ENCODE results near the gene RELCH.

RELCH gene

DNA sequence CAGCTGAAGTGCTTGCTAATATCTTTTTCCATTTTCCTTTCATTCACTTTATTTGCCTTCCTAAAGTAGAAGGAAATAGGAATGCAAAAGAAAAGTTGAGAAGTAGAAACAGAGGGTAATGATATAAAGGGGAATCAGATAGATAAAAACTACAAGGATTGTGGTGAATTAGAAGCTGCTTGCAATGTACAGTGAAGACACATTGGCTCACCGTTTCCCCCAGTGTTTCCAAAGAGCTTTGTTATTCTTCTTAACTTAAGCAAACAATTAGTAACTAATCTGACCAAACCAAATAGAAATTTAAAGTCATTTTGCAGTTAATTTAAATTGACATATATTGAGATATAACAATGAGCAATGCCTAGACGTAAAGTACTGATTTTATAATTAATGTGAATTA is 63.4 kb downstream of the RELCH start:
- no peak for DNase-seq (ENCODE audit: low spot score)

DNA sequence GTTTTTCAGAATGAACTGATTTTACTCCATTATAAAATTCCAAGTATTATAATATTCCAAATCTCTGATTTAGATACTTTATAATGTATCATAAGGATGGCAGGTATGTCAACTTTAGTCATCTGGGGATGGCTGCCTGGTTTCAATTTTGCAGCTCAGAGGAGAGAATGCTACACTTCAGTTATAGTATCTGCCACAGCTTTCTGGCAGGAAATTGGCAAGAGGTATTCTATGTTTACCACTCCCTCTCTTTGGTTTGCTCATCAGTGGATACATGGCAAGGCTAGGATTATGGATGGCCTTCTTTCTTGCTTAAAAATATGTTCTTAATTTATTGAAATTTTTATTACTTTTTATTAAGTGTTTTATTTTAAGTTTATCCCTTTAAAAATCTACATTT is 71.0 kb downstream of the RELCH start:
- no peak for DNase-seq (ENCODE audit: low spot score)

DNA sequence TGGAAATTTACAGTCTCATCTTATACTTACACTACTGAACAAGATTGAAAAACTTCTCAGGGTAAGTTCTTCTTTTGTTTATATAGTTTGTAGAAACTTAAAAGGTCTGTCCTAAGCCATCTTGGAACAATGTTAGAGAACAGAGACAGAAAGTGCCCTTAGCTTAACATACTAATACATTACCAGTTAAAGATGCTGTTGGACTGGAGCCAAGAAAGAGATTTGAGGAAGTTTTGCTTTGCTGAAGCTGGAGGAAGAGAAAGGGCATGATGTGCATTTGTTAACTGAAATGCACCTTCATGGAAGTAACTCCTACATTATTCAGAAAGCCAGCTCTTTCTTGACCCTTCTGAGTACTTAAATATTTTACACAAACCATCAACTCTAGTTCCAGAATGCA is 71.6 kb downstream of the RELCH start:
- DNase-seq (ENCODE audit: low spot score): no peak

DNA sequence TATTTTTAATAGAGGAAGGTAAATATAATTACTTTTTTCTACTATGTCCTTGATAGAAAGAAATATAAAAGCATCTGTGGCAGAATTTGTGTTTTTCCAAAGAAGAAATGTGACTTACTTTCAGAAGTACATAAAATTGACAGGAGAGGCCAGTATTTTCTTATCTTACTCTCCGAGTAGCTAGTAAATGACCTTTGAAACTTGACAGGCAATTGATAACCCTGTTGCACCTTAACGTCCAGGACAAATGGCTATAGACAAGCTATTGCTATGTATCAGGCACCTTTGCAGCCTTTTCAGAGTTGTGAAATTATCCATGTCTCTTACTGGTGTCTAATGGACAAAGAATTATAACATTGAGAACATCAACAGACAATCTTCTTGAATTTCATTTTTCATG is 75.0 kb downstream of the RELCH start:
- DNase-seq (ENCODE audit: low spot score): no peak

DNA sequence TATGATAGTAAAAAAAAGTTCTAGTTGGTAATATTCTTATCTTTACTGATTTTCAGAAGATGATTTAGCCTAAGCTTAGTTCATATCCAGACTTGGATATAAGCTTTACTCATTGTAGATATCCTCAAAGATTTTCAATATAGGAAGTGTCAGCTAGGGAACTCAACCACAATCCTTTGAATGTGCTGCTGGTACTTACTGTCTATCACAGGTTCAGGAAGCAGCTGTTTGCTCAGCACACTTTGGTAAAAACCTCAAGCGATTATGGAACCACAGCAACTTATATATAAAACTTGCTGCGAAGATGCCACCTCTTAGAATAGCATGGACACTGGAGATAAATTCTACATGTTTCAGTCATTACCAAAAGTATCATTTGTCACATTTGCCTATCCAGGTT is 77.9 kb downstream of the RELCH start:
- no peak for DNase-seq (ENCODE audit: low spot score)

DNA sequence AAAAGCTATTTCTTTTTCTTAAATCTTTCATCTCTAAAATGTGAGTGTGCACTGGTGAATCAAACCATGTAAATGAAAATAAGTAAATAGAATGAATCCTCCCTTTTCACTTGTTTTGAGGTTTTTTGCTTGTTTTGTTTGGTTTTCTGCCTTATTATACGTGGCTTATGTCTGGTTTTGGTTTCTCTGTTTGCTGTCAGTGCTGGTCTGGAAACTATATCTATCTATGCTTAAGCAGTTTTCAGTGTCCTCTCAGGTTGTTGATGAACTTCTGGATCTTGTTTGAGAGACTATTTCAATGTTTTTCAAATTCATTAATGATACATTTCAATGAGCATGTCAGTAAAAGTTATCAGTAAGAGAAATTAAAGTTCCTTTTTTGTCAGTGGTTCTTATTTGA is 90.0 kb downstream of the RELCH start:
- no peak for DNase-seq (ENCODE audit: low spot score)

DNA sequence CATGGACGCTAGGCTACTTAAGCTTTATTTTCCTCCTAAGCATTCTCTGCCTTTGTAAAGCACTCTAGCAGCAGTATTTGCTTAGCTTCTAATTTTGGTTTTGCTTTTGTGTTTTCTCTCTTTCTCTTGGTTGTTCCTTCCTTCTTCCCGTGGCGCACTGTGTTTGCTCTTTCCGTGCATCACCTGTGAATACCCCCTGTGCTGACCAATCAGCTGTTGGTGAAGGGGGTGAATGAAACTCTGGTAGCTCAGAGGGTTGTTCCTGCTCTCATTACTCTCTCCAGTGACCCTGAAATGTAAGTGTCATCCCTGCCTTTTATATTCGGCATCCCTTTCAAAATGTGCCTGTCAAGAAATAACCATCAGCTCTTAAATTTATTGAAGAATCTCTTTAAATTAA is 92.5 kb downstream of the RELCH start:
- no peak for DNase-seq (ENCODE audit: low spot score)

DNA sequence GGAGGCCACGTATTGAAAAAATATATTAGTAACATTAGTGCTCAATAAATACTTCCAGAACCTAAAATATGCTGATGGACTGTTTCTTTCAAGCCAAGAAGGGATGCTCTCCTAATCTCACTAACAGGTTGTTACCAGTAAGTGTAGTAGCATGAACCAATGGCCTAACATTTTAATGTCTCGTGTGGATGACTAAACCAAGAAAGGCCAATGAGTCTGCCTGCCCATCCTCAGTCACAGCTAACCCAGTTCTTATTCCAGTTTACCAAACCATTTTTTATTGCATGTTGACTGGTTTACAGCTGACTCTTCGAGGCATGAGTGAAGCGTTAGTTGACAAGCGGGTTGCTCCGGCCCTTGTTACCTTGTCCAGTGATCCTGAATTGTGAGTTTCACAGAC is 93.0 kb downstream of the RELCH start:
- no peak for DNase-seq (ENCODE audit: low spot score)

DNA sequence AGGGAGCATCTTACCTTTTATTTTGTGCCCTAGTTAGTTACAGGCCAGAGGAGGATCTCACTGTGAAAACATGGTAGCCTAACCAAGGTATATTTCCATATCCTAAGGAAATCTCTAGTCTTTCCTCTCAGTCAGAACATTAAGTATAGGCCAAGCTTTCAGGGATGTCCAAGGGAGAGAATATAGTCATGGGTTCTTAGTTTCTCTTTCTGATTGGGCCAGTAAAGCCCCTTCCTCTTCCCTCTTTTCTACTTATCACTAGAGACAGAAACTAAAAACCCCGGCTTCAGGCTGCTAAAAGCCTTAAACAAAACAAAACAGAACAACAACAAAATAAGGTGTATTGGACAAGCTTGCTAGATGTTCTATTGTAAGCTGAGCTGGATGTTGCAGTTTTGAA is 93.7 kb downstream of the RELCH start:
- no peak for DNase-seq (ENCODE audit: low spot score)

DNA sequence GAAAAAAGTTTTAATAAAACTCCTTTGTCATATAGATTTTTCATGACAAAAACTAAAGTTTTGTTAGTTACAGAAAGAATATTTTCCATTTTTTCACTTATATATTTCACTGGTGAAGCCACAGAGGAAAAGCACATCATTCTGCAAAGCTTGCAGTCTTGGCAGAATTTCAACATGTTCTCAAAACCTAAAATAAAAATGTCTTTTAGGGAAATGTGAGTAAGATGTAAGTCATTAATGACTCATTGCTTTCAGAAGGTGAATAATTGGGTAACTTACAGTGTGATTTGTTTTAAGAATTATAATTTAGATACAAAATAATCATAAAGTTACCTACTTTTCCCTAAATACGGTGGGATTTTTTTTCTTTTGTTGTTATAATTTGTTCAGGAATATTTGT is 94.6 kb downstream of the RELCH start:
- DNase-seq (ENCODE audit: low spot score): no peak

DNA sequence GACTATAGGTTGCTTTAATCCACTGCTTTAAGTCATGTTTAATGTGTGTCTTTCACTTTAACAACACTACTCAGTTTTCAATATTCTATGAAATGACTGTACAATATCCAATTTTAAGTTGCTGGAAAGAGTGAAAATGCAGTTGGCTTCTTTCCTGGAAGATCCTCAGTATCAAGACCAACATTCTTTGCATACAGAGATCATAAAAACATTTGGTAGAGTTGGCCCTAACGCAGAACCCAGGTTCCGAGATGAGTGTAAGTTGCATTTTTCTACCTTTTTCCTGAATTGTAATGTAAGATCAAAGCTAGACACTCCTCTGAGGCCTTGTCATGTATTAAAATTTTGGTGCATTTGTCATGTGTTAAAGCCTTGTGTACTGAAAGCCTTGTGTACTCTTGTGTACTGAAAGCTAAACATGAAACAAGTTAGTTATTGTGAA is 95.2 kb downstream of the RELCH start:
- no peak for DNase-seq (ENCODE audit: low spot score)

DNA sequence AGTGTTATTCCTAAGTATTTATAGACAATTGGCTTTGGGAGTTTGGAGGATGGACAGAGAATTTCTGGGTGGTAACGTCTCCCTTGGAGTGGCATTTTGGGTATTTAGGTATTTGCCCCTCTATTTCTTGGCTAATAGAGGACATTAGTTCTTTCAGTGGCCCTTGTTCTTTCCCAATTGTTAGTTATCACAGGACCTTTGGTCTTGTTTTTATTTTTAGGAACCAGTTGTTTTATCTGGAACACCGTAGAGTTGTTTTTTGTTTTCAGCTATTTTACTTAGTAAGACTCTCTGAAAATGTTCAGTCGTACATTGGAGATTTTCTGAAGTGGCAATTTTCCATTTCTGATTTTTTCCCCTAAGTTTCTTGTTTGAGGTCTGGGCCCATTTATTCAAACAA is 97.6 kb downstream of the RELCH start:
- no peak for DNase-seq (ENCODE audit: low spot score)

DNA sequence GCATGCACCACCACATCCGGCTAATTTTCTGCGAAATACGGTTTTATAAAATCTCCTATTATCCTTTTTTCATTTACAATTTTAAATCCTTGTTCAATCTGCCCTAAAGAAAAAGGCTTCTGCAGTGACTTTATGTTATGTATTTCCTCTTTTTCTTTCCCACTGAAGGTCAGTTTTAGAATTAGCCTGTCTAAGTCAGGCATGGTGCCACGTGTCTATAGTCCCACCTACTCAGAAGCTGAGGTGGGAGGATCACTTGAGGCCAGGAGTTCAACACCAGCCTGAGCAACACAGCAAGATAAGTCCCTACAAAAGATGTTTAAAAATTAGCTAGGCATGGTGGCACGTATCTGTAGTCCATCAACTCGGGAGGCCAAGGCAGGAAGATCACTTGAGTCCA is 98.2 kb downstream of the RELCH start:
- DNase-seq (ENCODE audit: low spot score): no peak

DNA sequence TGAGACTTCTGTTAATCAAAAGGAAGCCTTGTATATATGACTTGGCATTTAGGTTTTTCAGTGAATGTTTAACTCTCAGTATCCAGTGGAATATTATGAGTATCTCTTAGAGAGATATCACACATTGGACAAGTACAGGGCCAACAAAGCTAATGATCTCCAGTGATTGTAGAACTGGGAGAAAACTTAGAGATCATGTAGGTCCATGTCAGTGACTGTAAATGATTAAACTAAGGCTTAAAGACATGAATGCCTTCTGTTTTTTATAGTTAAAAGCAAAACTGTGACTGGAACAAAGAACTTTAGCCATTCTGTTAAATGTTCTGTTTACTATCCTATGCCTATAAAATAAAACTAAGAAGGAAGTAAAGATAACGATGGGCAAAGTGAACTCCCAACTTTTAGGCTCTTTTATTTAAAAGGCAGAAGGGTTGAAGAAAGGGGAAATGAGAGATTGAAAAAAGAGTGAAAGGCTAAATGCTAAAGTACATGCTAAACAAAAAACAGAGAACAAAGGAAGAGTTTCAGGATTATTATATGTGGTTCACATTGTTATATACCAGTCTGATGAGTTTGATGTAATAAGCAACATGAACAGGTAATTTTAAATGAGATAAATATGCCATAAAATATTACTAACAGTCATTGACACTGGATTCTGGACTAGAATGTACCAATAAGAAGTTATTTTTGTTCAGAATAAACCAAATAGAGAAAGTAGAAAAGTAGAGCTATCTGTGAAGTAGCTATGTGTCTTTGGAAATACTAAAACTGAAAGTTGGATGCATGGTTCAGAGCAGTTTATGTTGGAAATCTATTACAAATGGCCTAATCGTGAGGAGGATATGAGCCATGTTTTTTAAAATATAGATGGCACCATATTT is 101.0 kb downstream of the RELCH start:
- no peak for DNase-seq (ENCODE audit: low spot score)

DNA sequence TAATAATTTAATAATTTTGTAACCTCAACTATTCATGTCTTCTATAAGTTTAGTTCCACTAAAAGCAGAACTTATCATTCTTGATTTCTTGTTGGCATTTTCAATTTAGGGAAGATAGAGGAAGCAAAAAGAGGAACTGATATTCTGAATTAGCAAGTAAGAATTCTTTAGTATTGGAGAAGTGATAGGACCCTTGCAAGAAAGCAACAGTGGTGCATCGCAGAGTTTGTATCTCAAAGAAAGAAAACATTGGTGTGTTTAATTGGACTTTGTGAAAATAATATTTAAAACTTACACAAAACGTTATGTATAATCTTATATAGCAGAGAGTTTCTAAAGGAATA is 101.6 kb downstream of the RELCH start:
- DNase-seq (ENCODE audit: low spot score): no peak

DNA sequence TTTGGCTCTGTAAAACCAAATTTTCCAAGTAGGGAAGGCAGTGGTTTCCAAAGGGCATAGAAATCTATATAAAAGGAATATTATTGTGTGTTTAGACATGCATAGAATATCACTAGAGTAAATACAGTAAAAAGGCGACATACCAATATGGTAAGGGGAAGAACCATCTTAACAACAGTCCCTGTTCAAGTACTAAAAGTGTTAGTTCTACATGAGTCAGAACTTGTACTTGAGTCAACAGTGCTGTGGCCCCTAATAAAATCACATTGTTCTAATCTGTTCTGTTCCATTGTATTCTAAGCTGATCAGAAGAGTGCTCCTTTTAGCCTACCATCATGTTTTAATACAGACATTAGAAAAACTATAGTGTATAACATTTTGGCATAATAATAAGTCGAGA is 102.0 kb downstream of the RELCH start:
- no peak for DNase-seq (ENCODE audit: low spot score)

DNA sequence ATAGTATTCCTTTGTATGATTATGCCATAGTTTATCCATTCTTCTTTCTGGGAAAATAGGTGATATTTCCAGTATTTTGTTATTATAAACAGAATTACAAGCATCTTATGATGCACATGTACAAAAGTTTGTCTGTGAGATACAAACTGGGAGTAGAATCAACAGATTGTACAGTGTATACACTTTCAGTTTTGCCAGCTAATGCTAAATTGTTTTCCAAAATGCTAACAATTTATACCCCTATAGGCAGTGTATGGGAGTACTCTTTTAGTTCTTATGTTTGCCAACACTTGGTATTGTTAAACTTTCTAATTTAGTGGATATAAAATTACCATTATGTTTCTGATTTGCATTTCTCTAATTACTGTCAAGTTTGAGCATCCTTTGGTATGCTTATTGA is 107.0 kb downstream of the RELCH start:
- DNase-seq (ENCODE audit: low spot score): no peak

DNA sequence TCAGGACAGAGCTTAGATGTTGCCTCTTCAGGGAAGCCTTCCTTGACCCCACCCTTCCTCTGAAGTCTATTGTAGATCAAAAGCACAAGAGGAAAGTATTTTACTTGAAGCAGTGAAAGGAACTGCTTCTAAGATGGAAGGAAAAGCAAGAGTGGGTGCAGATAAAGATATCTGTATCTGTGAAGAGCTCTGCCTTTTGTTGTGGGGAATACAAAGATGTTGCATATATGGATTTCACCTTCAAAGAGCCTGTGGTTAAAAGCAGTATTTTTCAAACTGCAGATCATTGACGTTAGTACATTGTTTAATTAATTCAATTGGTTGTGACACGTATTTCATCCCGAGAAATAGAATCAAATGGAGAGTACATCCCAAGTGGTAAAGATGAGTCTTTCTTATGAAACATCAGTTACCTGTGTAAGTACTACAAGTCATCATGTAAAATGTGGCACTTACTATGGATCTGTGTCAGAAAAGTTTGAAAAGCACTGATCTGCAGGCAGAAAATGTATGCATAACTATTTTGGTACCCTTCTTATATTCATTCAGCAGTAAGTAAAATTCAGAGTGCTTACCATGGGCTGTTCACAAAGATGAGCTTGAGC is 113.4 kb downstream of the RELCH start:
- DNase-seq (ENCODE audit: low spot score): no peak

DNA sequence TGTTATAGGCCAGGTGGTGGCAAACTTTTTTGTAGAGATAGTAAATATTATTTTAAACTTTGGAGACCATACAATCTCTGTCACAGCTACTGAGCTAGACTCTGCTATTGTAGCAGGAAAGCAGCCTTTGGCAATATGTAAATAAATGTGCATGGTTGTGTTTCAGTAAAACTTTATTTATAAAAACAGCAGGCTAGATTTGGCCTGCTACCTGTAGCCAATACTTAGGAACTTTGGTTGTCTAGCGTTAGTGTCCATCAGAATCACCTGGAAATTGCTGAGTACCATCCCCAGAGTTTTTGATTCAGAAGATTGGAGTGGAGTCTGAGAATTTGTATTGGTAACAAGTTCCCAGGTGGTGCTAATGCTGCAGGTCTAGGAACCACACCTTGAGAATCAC is 114.3 kb downstream of the RELCH start:
- DNase-seq (ENCODE audit: low spot score): no peak

DNA sequence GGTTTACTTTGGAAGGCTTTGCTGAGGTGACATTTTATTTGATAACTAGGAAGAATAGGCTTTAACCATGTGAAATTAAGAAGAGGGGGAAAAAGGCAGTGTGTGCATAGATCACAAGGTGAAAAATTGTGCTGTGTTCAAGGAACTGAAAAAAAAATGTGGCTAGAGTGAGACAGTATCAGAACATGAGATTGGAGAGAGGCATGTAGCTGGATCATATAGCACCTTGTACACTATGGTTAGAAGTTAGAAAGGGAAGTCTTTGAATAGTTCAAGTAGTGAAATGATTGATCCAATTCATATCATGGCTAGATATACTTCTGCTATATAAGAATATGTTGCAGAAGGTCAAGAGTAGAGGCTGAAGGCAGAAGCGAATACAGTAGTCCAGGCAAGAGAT is 125.8 kb downstream of the RELCH start:
- no peak for DNase-seq (ENCODE audit: low spot score)

DNA sequence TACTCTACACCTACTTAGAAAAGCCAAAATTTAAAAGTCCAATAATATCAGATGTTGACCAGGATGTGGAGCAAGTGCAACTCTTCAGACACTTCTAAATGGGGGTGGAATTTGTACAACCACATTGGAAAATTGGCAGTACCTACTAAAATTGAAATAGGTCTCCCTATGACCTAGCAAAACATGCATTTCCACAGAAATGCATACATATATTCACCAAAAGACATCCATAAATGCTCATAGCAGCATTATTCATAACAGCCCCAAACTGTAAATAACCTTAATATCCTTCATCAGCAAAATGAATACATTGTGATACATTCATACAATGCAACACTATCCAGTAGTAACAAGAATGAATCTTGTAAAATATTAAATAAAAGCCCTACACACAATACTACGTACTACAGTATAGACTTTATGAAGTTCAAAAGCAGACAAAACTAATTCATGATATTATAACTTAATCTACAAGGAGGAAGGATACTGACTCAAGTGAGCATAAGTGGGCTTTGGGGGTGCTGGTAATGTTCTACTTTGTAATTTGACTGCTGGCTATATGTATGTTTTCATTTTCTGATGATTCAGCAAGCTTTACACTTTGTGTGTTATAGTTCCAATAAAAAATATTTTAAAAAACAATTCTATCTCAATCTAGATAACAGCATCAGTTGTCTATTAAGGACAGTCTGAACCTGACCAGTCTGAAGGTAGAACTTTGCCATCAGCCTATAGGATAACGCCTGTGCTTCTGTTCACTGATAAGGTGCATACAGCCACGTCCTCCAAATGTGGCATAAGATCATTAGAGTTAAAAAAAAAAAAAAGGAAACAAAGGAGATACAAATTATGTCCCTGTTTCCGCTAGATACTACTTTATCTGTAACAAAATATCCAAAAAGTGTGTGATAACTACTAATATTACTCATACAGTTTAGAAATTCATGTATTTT is 131.4 kb downstream of the RELCH start:
- DNase-seq (ENCODE audit: low spot score): no peak

DNA sequence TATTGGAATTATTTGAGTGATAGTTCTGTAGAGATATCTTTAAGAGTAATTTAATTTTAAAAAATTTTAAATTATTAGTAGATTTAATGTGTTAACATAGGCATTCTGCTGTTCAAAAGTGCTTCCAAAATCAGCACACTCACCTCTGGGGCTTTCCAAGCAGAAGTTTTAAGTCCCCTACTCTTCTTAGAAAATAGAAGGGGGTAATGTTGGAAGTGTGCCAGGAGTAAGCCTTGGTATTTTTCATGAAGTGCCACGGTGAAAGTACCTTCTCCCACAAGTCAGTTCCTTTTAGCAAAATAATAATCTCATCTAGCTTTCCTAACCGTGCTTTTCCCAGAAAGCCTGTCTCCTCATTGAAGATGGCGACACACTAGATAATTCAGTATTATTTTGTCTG is 134.1 kb downstream of the RELCH start:
- DNase-seq (ENCODE audit: low spot score): no peak
